HL-60 (cell line): ENCODE results near the gene PRPH2.

Experiments used
- CTCF ChIP-seq: IDR thresholded peaks from one replicate; pipeline ENCODE4 v1.5.1; 2011; ENCODE audit warnings: low read length, control low read depth, inconsistent platforms; ENCODE audit not compliant: insufficient read depth
- GABPA ChIP-seq: IDR thresholded peaks from 2 replicates; pipeline ENCODE4 v1.6.1; 2012; ENCODE audit warnings: low read depth
- POLR2AphosphoS5 ChIP-seq: IDR thresholded peaks from 2 replicates; pipeline ENCODE4 v1.6.1; 2012; ENCODE audit warnings: low read depth
- REST ChIP-seq: IDR thresholded peaks from 2 replicates; pipeline ENCODE4 v1.6.1; 2012; ENCODE audit warnings: low read depth; ENCODE audit not compliant: insufficient replicate concordance

- TF ChIP-seq CTCF: no peak
- TF ChIP-seq REST: no peak
- TF ChIP-seq POLR2AphosphoS5: no peak
- TF ChIP-seq GABPA: no peak
Observed at GRCh38 chr6:42694586-42694985, 27.8 kb downstream of the PRPH2 start.
